A549 (cell line): ENCODE data around the gene PIK3CB. TPM values are rescaled to one million over a fixed set of nuclear protein-coding genes. Genes with fewer than 3 reads are reported as not detected.

ENCODE experiments used
- ATAC-seq, 2 experiments: fragments of 200-7000 bp in 1 of 2; fragments of >200 bp in 1 of 2; cut with Nextera tagmentation in 1 of 2; cut with Tn5 transposase in 1 of 2; 3 replicates each; pipeline versions ENCODE4 v1.8.0 to v1.9.1; 2018 to 2020; ENCODE audit warnings: mild to moderate bottlenecking in 1 of 2, moderate library complexity in 1 of 2
- CTCF ChIA-PET: fragments of 300-600 bp; sonication (Branson Sonifier 250); formaldehyde crosslinking; extraction: SDS; loops from one replicate; lab custom pipeline; 2021; ENCODE audit warnings: antibody characterized with exemption, inconsistent platforms; lab: Yijun Ruan, JAX
- POLR2A ChIA-PET: fragments of 350-600 bp; formaldehyde crosslinking; extraction: SDS; loops from one replicate; lab custom pipeline; 2021; ENCODE audit warnings: antibody characterized with exemption, inconsistent platforms; lab: Yijun Ruan, JAX
- DNase-seq, 2 experiments: peaks; one replicate each; pipeline versions ENCODE4 v3.0.0 to v3.0.0-alpha.2; 2011 to 2016; ENCODE audit warnings: low read depth in 1 of 2, low spot score in 1 of 2
- FAIRE-seq: peaks from 2 replicates; lab custom pipeline; 2011; peaks lifted over from hg19 to GRCh38; lab: Jason Lieb, UNC
- H3K27ac ChIP-seq, 2 experiments: fragments of >200 bp; sonication (Bioruptor Twin); formaldehyde crosslinking; 3 replicates each; pipeline ENCODE4 v1.5.1; 2016 to 2017
- H3K4me1 ChIP-seq: fragments of >200 bp; sonication (Bioruptor Twin); formaldehyde crosslinking; 3 replicates; pipeline ENCODE4 v1.6.1; 2016
- H3K4me2 ChIP-seq: fragments of >200 bp; sonication (Bioruptor Twin); formaldehyde crosslinking; 3 replicates; pipeline ENCODE4 v1.6.1; 2016
- H3K4me3 ChIP-seq: fragments of >200 bp; sonication (Bioruptor Twin); formaldehyde crosslinking; 3 replicates; pipeline ENCODE4 v1.5.1; 2016
- H3K9me3 ChIP-seq: fragments of >200 bp; sonication (Bioruptor Twin); formaldehyde crosslinking; 3 replicates; pipeline ENCODE4 v1.6.1; 2016
- BCL3 ChIP-seq: fragments of >200 bp; sonication (Bioruptor Twin); formaldehyde crosslinking; IDR thresholded peaks from 3 replicates; pipeline ENCODE4 v1.6.1; 2016
- CEBPB ChIP-seq, 2 experiments: fragments of >200 bp in 1 of 2; sonication (Bioruptor Twin) in 1 of 2; formaldehyde crosslinking in 1 of 2; IDR thresholded peaks; 2 replicates each; pipeline ENCODE4 v1.6.1; 2012 to 2016
- CHD2 ChIP-seq: fragments of 150-350 bp; IDR thresholded peaks from 2 replicates; pipeline ENCODE4 v1.6.1; 2014; ENCODE audit warnings: low read length; ENCODE audit not compliant: partially characterized antibody
- EHF ChIP-seq: fragments of 250-450 bp; sonication (Bioruptor Pico); IDR thresholded peaks from 2 replicates; pipeline ENCODE4 v1.5.0; 2020; ENCODE audit warnings: mild to moderate bottlenecking
- ELK1 ChIP-seq: fragments of 150-350 bp; IDR thresholded peaks from 2 replicates; pipeline ENCODE4 v1.6.1; 2014; ENCODE audit warnings: low read depth, mild to moderate bottlenecking, low read length
- EP300 ChIP-seq, 2 experiments: fragments of >200 bp; sonication (Bioruptor Twin); formaldehyde crosslinking; IDR thresholded peaks; 2 replicates in 1 of 2; 3 replicates in 1 of 2; pipeline ENCODE4 v1.6.1; 2016 to 2017
- ESRRA ChIP-seq: fragments of 150-350 bp; IDR thresholded peaks from 2 replicates; pipeline ENCODE4 v1.6.1; 2014; ENCODE audit warnings: mild to moderate bottlenecking, low read length, borderline replicate concordance
- GATA3 ChIP-seq: IDR thresholded peaks from 2 replicates; pipeline ENCODE4 v1.6.1; 2012; ENCODE audit warnings: borderline replicate concordance
- HDAC2 ChIP-seq: fragments of 200-600 bp; sonication (generic); IDR thresholded peaks from 2 replicates; pipeline ENCODE4 v1.6.1; 2016
- HMGXB4 ChIP-seq: fragments of 250-450 bp; sonication (Bioruptor Pico); IDR thresholded peaks from 2 replicates; pipeline ENCODE4 v1.5.0; 2021; ENCODE audit warnings: mild to moderate bottlenecking, moderate library complexity, borderline replicate concordance
- HOXA7 ChIP-seq: fragments of 250-450 bp; sonication (Bioruptor Pico); IDR thresholded peaks from 2 replicates; pipeline ENCODE4 v1.5.0; 2020; ENCODE audit warnings: mild to moderate bottlenecking, moderate library complexity
- HOXB13 ChIP-seq: fragments of 250-450 bp; sonication (Bioruptor Pico); IDR thresholded peaks from 2 replicates; pipeline ENCODE4 v1.5.0; 2020; ENCODE audit warnings: low read depth, mild to moderate bottlenecking, moderate library complexity
- HOXB5 ChIP-seq: fragments of 250-450 bp; sonication (Bioruptor Pico); IDR thresholded peaks from 2 replicates; pipeline ENCODE4 v1.5.0; 2020; ENCODE audit warnings: mild to moderate bottlenecking, moderate library complexity
- MAFK ChIP-seq: fragments of 450-650 bp; IDR thresholded peaks from 2 replicates; pipeline ENCODE4 v1.6.1; 2014; ENCODE audit not compliant: partially characterized antibody
- NPAS2 ChIP-seq: fragments of 250-450 bp; sonication (Bioruptor Pico); IDR thresholded peaks from 2 replicates; pipeline ENCODE4 v1.8.0; 2022; ENCODE audit warnings: mild to moderate bottlenecking, moderate library complexity, borderline replicate concordance
- PHF8 ChIP-seq: fragments of 200-600 bp; sonication (generic); IDR thresholded peaks from 2 replicates; pipeline ENCODE4 v1.6.1; 2016; ENCODE audit warnings: low read depth, mild to moderate bottlenecking, antibody characterized with exemption, moderate library complexity, borderline replicate concordance
- RAD21 ChIP-seq, 2 experiments: fragments of >200 bp in 1 of 2; sonication (Bioruptor Twin) in 1 of 2; formaldehyde crosslinking in 1 of 2; IDR thresholded peaks in 1 of 2; conservative IDR thresholded peaks in 1 of 2; 2 replicates in 1 of 2; 3 replicates in 1 of 2; pipeline ENCODE4 v1.6.1; 2012 to 2018; ENCODE audit warnings: inconsistent platforms in 1 of 2
- SMC3 ChIP-seq: fragments of >200 bp; sonication (Bioruptor Twin); formaldehyde crosslinking; IDR thresholded peaks from 3 replicates; pipeline ENCODE4 v1.6.1; 2018; ENCODE audit warnings: inconsistent platforms
- USF2 ChIP-seq: fragments of 450-650 bp; IDR thresholded peaks from 2 replicates; pipeline ENCODE4 v1.6.1; 2014; ENCODE audit warnings: antibody characterized with exemption
- WGBS: methylation state at CpG from one replicate; pipeline ENCODE4 v1.1.6; 2017; ENCODE audit errors: missing lambda C conversion rate; 5-methylcytosine and 5-hydroxymethylcytosine counted together
- polyA plus RNA-seq, 4 experiments: library from polyadenylated mRNA; depleted of rRNA in 3 of 4; stranded (reverse); fragments of >200 nt; fragmentation: RNase III in 1 of 4; extraction: RNeasy Plus Mini Kit Qiagen cat#74134 plus additional on column Dnase treatment in 1 of 4; gene quantifications; 2 replicates in 3 of 4; 3 replicates in 1 of 4; pipeline ENCODE4 v1.2.3, GENCODE V29; 2011 to 2017

PIK3CB gene
- polyA plus RNA-seq, 2 of the 4 experiments (the other 2 are of a cell fraction), result 20.7 to 23.3 TPM

GRCh38 chr3:138690036-138690435, 144.7 kb downstream of the PIK3CB start:
- Histone ChIP-seq H3K4me2 (no peak overlapping the region), H3K27ac (no peak overlapping the region), H3K4me1 (peaks cover 44% of the 10 kb centered on the region), H3K4me3 (no peak overlapping the region), H3K9me3 (no peaks in the 10 kb centered on the region)
- CTCF ChIA-PET, result interaction anchor here (0.6 to 3.0 kb wide), 4 partner anchors 10 to 248 kb away, joined by 3 to 18 read pairs (median 10); no protein-coding TSS in a partner anchor
- DNase-seq, result no peak
- no peak for FAIRE-seq
- no peak for ATAC-seq
- POLR2A ChIA-PET, result no interaction called here
- TF ChIP-seq CHD2 (no peak), EHF (CRISPR knock-in tag) (no peak)

- POLR2A ChIA-PET, result no interaction called here
- H3K4me3 ChIP-seq, result no peak overlapping the region
- CTCF ChIA-PET, result interaction anchor here (0.6 to 3.0 kb wide), 6 partner anchors 9 to 237 kb away, joined by 3 to 18 read pairs (median 6); no protein-coding TSS in a partner anchor
- peak in 1 of 2 experiments; percentile 39 for DNase-seq
- peak overlapping the region in 1 of 2 experiments; percentile 60; a peak in 1 of 6 replicates for H3K27ac ChIP-seq
- ATAC-seq, result peak in 1 of 2 experiments; percentile 84; a peak in 3 of 6 replicates
- 33% methylated on average over 5 of the region's 5 CpGs for WGBS
- peak overlapping the region; percentile 39 for H3K4me2 ChIP-seq
- no peaks in the 10 kb centered on the region for H3K9me3 ChIP-seq
- H3K4me1 ChIP-seq, result peaks cover 33% of the 10 kb centered on the region
- FAIRE-seq, result no peak
- TF ChIP-seq NPAS2 (CRISPR knock-in tag), result no peak
- TF ChIP-seq RAD21 (conservative IDR thresholded peaks at IDR 0.05 in 1 of 2, IDR thresholded peaks at IDR 0.05 in 1 of 2), result peak; percentile 32 to 48; a peak in 3 of 5 replicates
Measured at GRCh38 chr3:138688871-138689299, 145.8 kb downstream of the PIK3CB start.

- DNase-seq, result no peak
- FAIRE-seq, result no peak
Measured at GRCh38 chr3:138687236-138687635, 147.5 kb downstream of the PIK3CB start.

More at GRCh38 chr3:138687236-138687635, 147.5 kb downstream of the PIK3CB start:
- ChIA-PET POLR2A (interaction anchor here (0.6 to 1.4 kb wide), 2 partner anchors 12 to 228 kb away, joined by 3 to 4 read pairs; no protein-coding TSS in a partner anchor), CTCF (interaction anchor here (0.7 to 3.0 kb wide), 4 partner anchors 208 to 236 kb away, joined by 3 to 18 read pairs (median 4); no protein-coding TSS in a partner anchor)
- H3K4me2 ChIP-seq, result peak overlapping the region; percentile 37; the same call in 1 of the 3 replicates
- ATAC-seq, result no peak
- no peak overlapping the region for H3K4me3 ChIP-seq
- no peak for TF ChIP-seq BCL3
- TF ChIP-seq ESRRA, result no peak
- no peak for TF ChIP-seq ELK1
- no peak for TF ChIP-seq RAD21 (conservative IDR thresholded peaks at IDR 0.05 in 1 of 2, IDR thresholded peaks at IDR 0.05 in 1 of 2)
- no peak for TF ChIP-seq PHF8
- no peak for TF ChIP-seq CEBPB (IDR thresholded peaks at IDR 0.05)
- no peak for TF ChIP-seq HOXB13 (CRISPR knock-in tag)
- no peak for TF ChIP-seq HMGXB4 (CRISPR knock-in tag)
- TF ChIP-seq USF2, result no peak
- no peak for TF ChIP-seq EP300 (IDR thresholded peaks at IDR 0.05)
- no peak for TF ChIP-seq SMC3
- TF ChIP-seq HOXA7 (CRISPR knock-in tag), result no peak
- TF ChIP-seq GATA3, result no peak
- TF ChIP-seq HOXB5 (CRISPR knock-in tag), result no peak
- TF ChIP-seq MAFK, result no peak
- TF ChIP-seq HDAC2, result no peak
- TF ChIP-seq, all 56 proteins: peak for 0
- Histone ChIP-seq H3K9me3 (no peaks in the 10 kb centered on the region), H3K27ac (peak overlapping the region; percentile 19 to 51; a peak in 2 of 6 replicates), H3K4me1 (peaks cover 30% of the 10 kb centered on the region)
- WGBS, result 86% methylated on average over 1 of the region's 1 CpG
